CD4-positive, alpha-beta T cell treated with Interleukin-17A for 4 hours (primary cell): ENCODE results near the gene MAPK11.
A peak's percentile ranks its signal among the peaks of the same experiment; 100 is the strongest.

Source experiments
- DNase-seq: peaks from one replicate; pipeline ENCODE4 v3.0.0-alpha.2; 2020; ENCODE audit warnings: mixed read lengths

Gene MAPK11

GRCh38 chr22:50307890-50308596, 37.9 kb upstream of the MAPK11 start:
- no peak for DNase-seq

GRCh38 chr22:50306753-50307749, 36.9 kb upstream of the MAPK11 start, which contains the start of gene PLXNB2:
PLXNB2 (minus strand) TSS chr22:50307646; CDS start chr22:50290584, 17,062 bp downstream.
- DNase-seq = peak; percentile 40

- no peak for DNase-seq
Observed at GRCh38 chr22:50305923-50306566, 35.9 kb upstream of the MAPK11 start.

GRCh38 chr22:50305393-50305922, 35.3 kb upstream of the MAPK11 start:
- DNase-seq = no peak

- DNase-seq = no peak
Observed at GRCh38 chr22:50304528-50305392, 34.6 kb upstream of the MAPK11 start.

GRCh38 chr22:50303848-50304527, 33.8 kb upstream of the MAPK11 start:
- DNase-seq = no peak

GRCh38 chr22:50303515-50303847, 33.3 kb upstream of the MAPK11 start:
- no peak for DNase-seq

GRCh38 chr22:50302564-50302963, 32.4 kb upstream of the MAPK11 start:
- no peak for DNase-seq

- DNase-seq = no peak
Observed at GRCh38 chr22:50302041-50302541, 31.9 kb upstream of the MAPK11 start.

- no peak for DNase-seq
Observed at GRCh38 chr22:50301581-50301991, 31.4 kb upstream of the MAPK11 start.

- DNase-seq = no peak
Observed at GRCh38 chr22:50300620-50301257, 30.6 kb upstream of the MAPK11 start.

GRCh38 chr22:50299785-50300619, 29.8 kb upstream of the MAPK11 start:
- no peak for DNase-seq

- DNase-seq = no peak
Observed at GRCh38 chr22:50298937-50299784, 29.0 kb upstream of the MAPK11 start.

GRCh38 chr22:50298266-50298637, 28.1 kb upstream of the MAPK11 start:
- DNase-seq = no peak

GRCh38 chr22:50297510-50298265, 27.5 kb upstream of the MAPK11 start:
- DNase-seq = no peak

GRCh38 chr22:50296658-50297490, 26.7 kb upstream of the MAPK11 start:
- DNase-seq = no peak

GRCh38 chr22:50294319-50294656, 24.1 kb upstream of the MAPK11 start:
- no peak for DNase-seq
